H9 (cell line): ENCODE data around the gene SSBP3. TPM values are rescaled to one million over a fixed set of nuclear protein-coding genes. Genes with fewer than 3 reads are reported as not detected.

ENCODE experiments used
- DNase-seq: peaks from one replicate; pipeline ENCODE4 v3.0.0-alpha.2; 2017
- H2AFZ ChIP-seq: one replicate; pipeline ENCODE4 v1.6.1; 2013; ENCODE audit warnings: mild to moderate bottlenecking, low read length, control low read depth, moderate library complexity
- H2AK5ac ChIP-seq: 2 replicates; pipeline ENCODE4 v1.6.1; 2013; ENCODE audit warnings: low read length, control low read depth, mixed read lengths; ENCODE audit not compliant: insufficient read length
- H2BK120ac ChIP-seq: one replicate; pipeline ENCODE4 v1.6.1; 2013; ENCODE audit warnings: low read depth, mild to moderate bottlenecking, low read length, control low read depth, inconsistent platforms; ENCODE audit not compliant: poor library complexity, severe bottlenecking
- H2BK12ac ChIP-seq: 2 replicates; pipeline ENCODE4 v1.6.1; 2013; ENCODE audit warnings: low read length, control low read depth, mixed read lengths, low read depth; ENCODE audit not compliant: insufficient read length
- H2BK15ac ChIP-seq: 2 replicates; pipeline ENCODE4 v1.6.1; 2013; ENCODE audit warnings: low read depth, low read length, control low read depth
- H2BK20ac ChIP-seq: one replicate; pipeline ENCODE4 v1.6.1; 2013; ENCODE audit warnings: low read depth, mild to moderate bottlenecking, low read length, control low read depth, inconsistent platforms; ENCODE audit not compliant: poor library complexity, severe bottlenecking
- H2BK5ac ChIP-seq: 2 replicates; pipeline ENCODE4 v1.6.1; 2013; ENCODE audit warnings: low read length, control low read depth, mixed read lengths; ENCODE audit not compliant: insufficient read length
- H3K14ac ChIP-seq: 2 replicates; pipeline ENCODE4 v1.6.1; 2013; ENCODE audit warnings: low read length, control low read depth; ENCODE audit not compliant: insufficient read depth
- H3K18ac ChIP-seq: 2 replicates; pipeline ENCODE4 v1.6.1; 2013; ENCODE audit warnings: low read depth, mild to moderate bottlenecking, mixed read lengths, low read length, control low read depth; ENCODE audit not compliant: insufficient read length
- H3K23ac ChIP-seq: 2 replicates; pipeline ENCODE4 v1.6.1; 2013; ENCODE audit warnings: low read length, control low read depth, mixed read lengths, low read depth; ENCODE audit not compliant: insufficient read length
- H3K23me2 ChIP-seq: 2 replicates; pipeline ENCODE4 v1.6.1; 2013; ENCODE audit warnings: low read depth, mild to moderate bottlenecking, mixed read lengths, low read length, control low read depth; ENCODE audit not compliant: insufficient read length, poor library complexity, severe bottlenecking
- H3K27ac ChIP-seq: 2 replicates; pipeline ENCODE4 v1.5.1; 2013; ENCODE audit warnings: low read length, control low read depth, mixed read lengths, low read depth; ENCODE audit not compliant: insufficient read length
- H3K27me3 ChIP-seq: 2 replicates; pipeline ENCODE4 v1.6.1; 2013; ENCODE audit warnings: low read length, control low read depth, inconsistent platforms; ENCODE audit not compliant: insufficient read depth
- H3K4ac ChIP-seq: 2 replicates; pipeline ENCODE4 v1.6.1; 2013; ENCODE audit warnings: low read depth, mild to moderate bottlenecking, control low read depth, inconsistent platforms, low read length, moderate library complexity
- H3K4me1 ChIP-seq: 2 replicates; pipeline ENCODE4 v1.6.1; 2013; ENCODE audit warnings: low read length, control low read depth, inconsistent platforms; ENCODE audit not compliant: insufficient read depth
- H3K4me2 ChIP-seq: 2 replicates; pipeline ENCODE4 v1.6.1; 2013; ENCODE audit warnings: low read length, control low read depth, mixed read lengths; ENCODE audit not compliant: insufficient read length, insufficient read depth
- H3K56ac ChIP-seq: 2 replicates; pipeline ENCODE4 v1.6.1; 2013; ENCODE audit warnings: low read depth, mild to moderate bottlenecking, mixed read lengths, low read length, control low read depth; ENCODE audit not compliant: insufficient read length
- H3K79me1 ChIP-seq: 2 replicates; pipeline ENCODE4 v1.6.1; 2013; ENCODE audit warnings: low read depth, mild to moderate bottlenecking, moderate library complexity, low read length, control low read depth, inconsistent platforms; ENCODE audit not compliant: insufficient read depth, poor library complexity, severe bottlenecking
- H3K79me2 ChIP-seq: 2 replicates; pipeline ENCODE4 v1.6.1; 2013; ENCODE audit warnings: low read length, control low read depth, inconsistent platforms; ENCODE audit not compliant: insufficient read depth
- H3K9ac ChIP-seq: 2 replicates; pipeline ENCODE4 v1.6.1; 2013; ENCODE audit warnings: low read length, control low read depth, mixed read lengths; ENCODE audit not compliant: insufficient read length; ENCODE audit errors: extremely low read depth
- H3K9me3 ChIP-seq: one replicate; pipeline ENCODE4 v1.6.1; 2013; ENCODE audit warnings: low read depth, low read length, inconsistent platforms; ENCODE audit not compliant: control insufficient read depth
- H3T11ph ChIP-seq: one replicate; pipeline ENCODE4 v1.6.1; 2013; ENCODE audit warnings: mild to moderate bottlenecking, low read length, control low read depth, inconsistent platforms
- H4K20me1 ChIP-seq: one replicate; pipeline ENCODE4 v1.6.1; 2013; ENCODE audit not compliant: control insufficient read depth, insufficient read length, insufficient read depth
- H4K5ac ChIP-seq: 2 replicates; pipeline ENCODE4 v1.6.1; 2013; ENCODE audit warnings: low read depth, mild to moderate bottlenecking, mixed read lengths, low read length, control low read depth; ENCODE audit not compliant: insufficient read length
- H4K8ac ChIP-seq: replicated peaks from 2 replicates; pipeline ENCODE4 v1.6.1; 2013; ENCODE audit warnings: low read length, control low read depth, mixed read lengths, low read depth; ENCODE audit not compliant: insufficient read length
- H4K91ac ChIP-seq: 2 replicates; pipeline ENCODE4 v1.6.1; 2013; ENCODE audit warnings: low read depth, mild to moderate bottlenecking, moderate library complexity, mixed read lengths, low read length, control low read depth; ENCODE audit not compliant: insufficient read length
- H3K27ac Mint-ChIP-seq, 3 experiments: 2 replicates in 2 of 3; 3 replicates in 1 of 3; pipeline ENCODE4 v1.8.0; 2020 to 2021; ENCODE audit warnings: mixed read lengths in 3 of 3, mild to moderate bottlenecking in 1 of 3, moderate library complexity in 1 of 3
- H3K27me3 Mint-ChIP-seq: 2 replicates; pipeline ENCODE4 v1.8.0; 2021; ENCODE audit warnings: low read depth, mild to moderate bottlenecking, moderate library complexity, mixed read lengths
- H3K36me3 Mint-ChIP-seq, 3 experiments: 2 replicates in 2 of 3; 3 replicates in 1 of 3; pipeline ENCODE4 v1.8.0; 2020 to 2021; ENCODE audit warnings: low read depth in 3 of 3, mixed read lengths in 3 of 3; ENCODE audit not compliant: insufficient read depth in 1 of 3
- H3K4me1 Mint-ChIP-seq, 2 experiments: 2 replicates each; pipeline ENCODE4 v1.8.0; 2020; ENCODE audit warnings: mixed read lengths in 2 of 2
- H3K4me3 Mint-ChIP-seq, 2 experiments: 2 replicates in 1 of 2; 3 replicates in 1 of 2; pipeline ENCODE4 v1.8.0; 2020 to 2021; ENCODE audit warnings: mild to moderate bottlenecking in 2 of 2, mixed read lengths in 2 of 2, moderate library complexity in 1 of 2
- H3K9me3 Mint-ChIP-seq, 2 experiments: 2 replicates in 1 of 2; 3 replicates in 1 of 2; pipeline ENCODE4 v1.8.0; 2020; ENCODE audit warnings: mild to moderate bottlenecking in 2 of 2, mixed read lengths in 2 of 2, moderate library complexity in 1 of 2
- CTCF ChIP-seq: fragments of 200-600 bp; sonication (generic); conservative IDR thresholded peaks from 3 replicates; pipeline ENCODE4 v1.8.0; 2021; ENCODE audit warnings: antibody characterized with exemption, mild to moderate bottlenecking
- WGBS: extraction: QIAGEN DNeasy Blood & Tissue Kit; methylation state at CpG from one replicate; pipeline ENCODE4 v1.1.7; 2013; ENCODE audit warnings: missing lambda C conversion rate, low lambda C conversion rate, mixed read lengths; ENCODE audit not compliant: insufficient read length; ENCODE audit errors: extremely low coverage; 5-methylcytosine and 5-hydroxymethylcytosine counted together
- total RNA-seq: library from RNA; stranded (reverse); gene quantifications from 2 replicates; pipeline ENCODE4 v1.2.1, GENCODE V29; 2021

Gene SSBP3
- total RNA-seq, 1 experiment from 2014 or later: 126 TPM

GRCh38 chr1:54271341-54271740 lies 134.9 kb downstream of the SSBP3 start:
- Histone ChIP-seq H3K4me1 (peaks cover 3% of the 10 kb centered on the region; the same call in 1 of the 2 replicates), H3K23me2 (no peaks in the 10 kb centered on the region), H2BK15ac (no peak overlapping the region), H2BK5ac (no peak overlapping the region), H4K8ac (no peak overlapping the region), H3K79me2 (no peaks in the 10 kb centered on the region), H2BK20ac (no peak overlapping the region), H3K27ac (no peak overlapping the region), H2AFZ (no peak overlapping the region), H3K9me3 (no peaks in the 10 kb centered on the region), H2BK120ac (no peak overlapping the region), H3K56ac (no peak overlapping the region), H2BK12ac (no peak overlapping the region), H3K9ac (no peak overlapping the region), H3K23ac (no peak overlapping the region), H4K91ac (no peak overlapping the region), H4K5ac (no peak overlapping the region), H3K79me1 (peaks cover 2% of the 10 kb centered on the region), H3K4me2 (no peak overlapping the region), H3K18ac (no peak overlapping the region), H2AK5ac (no peak overlapping the region), H3K27me3 (no peaks in the 10 kb centered on the region), H3K14ac (no peak overlapping the region), H4K20me1 (no peaks in the 10 kb centered on the region), H3K4ac (no peak overlapping the region), H3T11ph (no peak overlapping the region)
- TF ChIP-seq CTCF: no peak
- Mint-ChIP-seq H3K4me1 (peaks cover 34 to 39% of the 10 kb centered on the region in 2 experiments), H3K36me3 (peaks cover 3 to 7% (median 6%) of the 10 kb centered on the region in 3 experiments; a peak in 4 of 7 replicates), H3K4me3 (no peak overlapping the region), H3K9me3 (no peaks in the 10 kb centered on the region; a peak in 1 of 5 replicates), H3K27ac (peak overlapping the region in 1 of 3 experiments; percentile 39; a peak in 2 of 7 replicates), H3K27me3 (no peaks in the 10 kb centered on the region; the same call in 1 of the 2 replicates)
- DNase-seq: no peak
- no CpG with 5 or more reads among the region's 10 CpGs for WGBS
